MM.1S (cell line): ENCODE data around the gene CCN5.

ENCODE experiments used
- DNase-seq: peaks from one replicate; pipeline ENCODE4 v3.0.0-alpha.2; 2015
- H2AFZ ChIP-seq: fragments of 300-600 bp; sonication (generic); 2 replicates; pipeline ENCODE4 v1.6.0; 2016; ENCODE audit warnings: antibody characterized with exemption, low read length
- H3F3A ChIP-seq: fragments of 300-600 bp; sonication (generic); 2 replicates; pipeline ENCODE4 v1.6.1; 2016; ENCODE audit warnings: mild to moderate bottlenecking, antibody characterized with exemption, low read length, moderate library complexity, mixed read lengths; ENCODE audit not compliant: insufficient read depth
- H3K27ac ChIP-seq: fragments of 300-600 bp; sonication (generic); 2 replicates; pipeline ENCODE4 v1.5.1; 2016; ENCODE audit warnings: mild to moderate bottlenecking, low read length
- H3K27me3 ChIP-seq: fragments of 300-600 bp; sonication (generic); replicated peaks from 2 replicates; pipeline ENCODE4 v1.6.0; 2016; ENCODE audit warnings: low read length; ENCODE audit not compliant: insufficient read depth
- H3K36me3 ChIP-seq: fragments of 300-600 bp; sonication (generic); replicated peaks from 2 replicates; pipeline ENCODE4 v1.6.1; 2016; ENCODE audit warnings: mild to moderate bottlenecking, low read length, mixed read lengths; ENCODE audit not compliant: insufficient read depth
- H3K4me1 ChIP-seq: fragments of 300-600 bp; sonication (generic); 2 replicates; pipeline ENCODE4 v1.6.1; 2016; ENCODE audit warnings: low read length, mixed read lengths
- H3K4me2 ChIP-seq: fragments of 300-600 bp; sonication (generic); 2 replicates; pipeline ENCODE4 v1.6.0; 2016; ENCODE audit warnings: low read depth, low read length
- H3K4me3 ChIP-seq: fragments of 300-600 bp; sonication (generic); 2 replicates; pipeline ENCODE4 v1.5.1; 2016; ENCODE audit warnings: low read length, mixed read lengths
- H3K79me2 ChIP-seq: fragments of 300-600 bp; sonication (generic); 2 replicates; pipeline ENCODE4 v1.6.1; 2016; ENCODE audit warnings: mixed run types, low read length, mixed read lengths
- H3K9ac ChIP-seq: fragments of 300-600 bp; sonication (generic); 2 replicates; pipeline ENCODE4 v1.6.1; 2016; ENCODE audit warnings: low read length, mixed read lengths
- H3K9me2 ChIP-seq: fragments of 300-600 bp; sonication (generic); replicated peaks from 2 replicates; pipeline ENCODE4 v1.6.1; 2016; ENCODE audit warnings: mild to moderate bottlenecking, low read length, mixed read lengths; ENCODE audit not compliant: insufficient read depth
- H3K9me3 ChIP-seq: fragments of 300-600 bp; sonication (generic); replicated peaks from 2 replicates; pipeline ENCODE4 v1.6.1; 2016; ENCODE audit warnings: mild to moderate bottlenecking, low read length, mixed read lengths; ENCODE audit not compliant: insufficient read depth
- H4K20me1 ChIP-seq: fragments of 300-600 bp; sonication (generic); 2 replicates; pipeline ENCODE4 v1.6.1; 2016; ENCODE audit warnings: mild to moderate bottlenecking, low read length, moderate library complexity, mixed read lengths; ENCODE audit not compliant: insufficient read depth
- EZH2 ChIP-seq: fragments of 300-600 bp; sonication (generic); optimal IDR thresholded peaks from 2 replicates; pipeline ENCODE3; 2017; ENCODE audit warnings: low read depth, mild to moderate bottlenecking, antibody characterized with exemption, low read length, mixed read lengths
- EZH2phosphoT487 ChIP-seq: fragments of 300-600 bp; sonication (generic); IDR thresholded peaks from 2 replicates; pipeline ENCODE4 v1.6.1; 2018; ENCODE audit warnings: antibody characterized with exemption, low read length
- TF ChIP-seq, protein P1 (sequence below): fragments of 300-600 bp; sonication (generic); IDR thresholded peaks from 2 replicates; pipeline ENCODE4 v1.5.1; 2016; ENCODE audit warnings: antibody characterized with exemption, low read length, mixed read lengths

CCN5 gene

GRCh38 chr20:44717986-44718385 lies 2.8 kb downstream of the CCN5 start:
- no peak overlapping the region for H3K27ac ChIP-seq
- no peak overlapping the region for H2AFZ ChIP-seq
- no peaks in the 10 kb centered on the region for H3K9me2 ChIP-seq
- no peaks in the 10 kb centered on the region for H3K9me3 ChIP-seq
- no peak overlapping the region for H3K4me2 ChIP-seq
- peaks cover 85% of the 10 kb centered on the region for H3K27me3 ChIP-seq
- TF ChIP-seq, protein P1, sequence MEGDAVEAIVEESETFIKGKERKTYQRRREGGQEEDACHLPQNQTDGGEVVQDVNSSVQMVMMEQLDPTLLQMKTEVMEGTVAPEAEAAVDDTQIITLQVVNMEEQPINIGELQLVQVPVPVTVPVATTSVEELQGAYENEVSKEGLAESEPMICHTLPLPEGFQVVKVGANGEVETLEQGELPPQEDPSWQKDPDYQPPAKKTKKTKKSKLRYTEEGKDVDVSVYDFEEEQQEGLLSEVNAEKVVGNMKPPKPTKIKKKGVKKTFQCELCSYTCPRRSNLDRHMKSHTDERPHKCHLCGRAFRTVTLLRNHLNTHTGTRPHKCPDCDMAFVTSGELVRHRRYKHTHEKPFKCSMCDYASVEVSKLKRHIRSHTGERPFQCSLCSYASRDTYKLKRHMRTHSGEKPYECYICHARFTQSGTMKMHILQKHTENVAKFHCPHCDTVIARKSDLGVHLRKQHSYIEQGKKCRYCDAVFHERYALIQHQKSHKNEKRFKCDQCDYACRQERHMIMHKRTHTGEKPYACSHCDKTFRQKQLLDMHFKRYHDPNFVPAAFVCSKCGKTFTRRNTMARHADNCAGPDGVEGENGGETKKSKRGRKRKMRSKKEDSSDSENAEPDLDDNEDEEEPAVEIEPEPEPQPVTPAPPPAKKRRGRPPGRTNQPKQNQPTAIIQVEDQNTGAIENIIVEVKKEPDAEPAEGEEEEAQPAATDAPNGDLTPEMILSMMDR = peak; percentile 27
- TF ChIP-seq EZH2phosphoT487 = no peak
- no peaks in the 10 kb centered on the region for H3K36me3 ChIP-seq
- no peak overlapping the region for H3K9ac ChIP-seq
- H3K4me3 ChIP-seq = no peak overlapping the region
- no peaks in the 10 kb centered on the region for H3K4me1 ChIP-seq
- DNase-seq = no peak
- H3F3A ChIP-seq = no peaks in the 10 kb centered on the region
- no peaks in the 10 kb centered on the region for H4K20me1 ChIP-seq
- H3K79me2 ChIP-seq = no peaks in the 10 kb centered on the region

DNA sequence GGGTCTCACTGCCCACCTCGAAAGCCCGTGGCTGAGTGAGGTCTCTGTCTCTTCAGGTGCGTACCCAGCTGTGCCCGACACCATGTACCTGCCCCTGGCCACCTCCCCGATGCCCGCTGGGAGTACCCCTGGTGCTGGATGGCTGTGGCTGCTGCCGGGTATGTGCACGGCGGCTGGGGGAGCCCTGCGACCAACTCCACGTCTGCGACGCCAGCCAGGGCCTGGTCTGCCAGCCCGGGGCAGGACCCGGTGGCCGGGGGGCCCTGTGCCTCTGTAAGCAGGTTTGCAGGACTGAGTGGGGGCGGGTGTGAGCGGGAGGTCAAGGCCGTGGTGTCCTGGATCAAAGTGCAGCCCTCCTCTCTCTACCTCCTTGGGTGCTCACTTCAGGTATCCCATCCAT lies 4.7 kb downstream of the CCN5 start:
- TF ChIP-seq EZH2 (no peak), EZH2phosphoT487 (no peak)
- TF ChIP-seq, protein P1 = no peak
- peaks cover 67% of the 10 kb centered on the region for H3K27me3 ChIP-seq
- no peak overlapping the region for H3K4me2 ChIP-seq
- no peak overlapping the region for H3K27ac ChIP-seq
- no peak overlapping the region for H3K9ac ChIP-seq
- no peaks in the 10 kb centered on the region for H3K9me3 ChIP-seq
- H3F3A ChIP-seq = no peaks in the 10 kb centered on the region
- no peaks in the 10 kb centered on the region for H3K9me2 ChIP-seq
- peaks cover 4% of the 10 kb centered on the region; the same call in 1 of the 2 replicates for H3K4me1 ChIP-seq
- H3K4me3 ChIP-seq = no peak overlapping the region
- no peak overlapping the region for H2AFZ ChIP-seq
- H4K20me1 ChIP-seq = no peaks in the 10 kb centered on the region
- DNase-seq = no peak
- H3K36me3 ChIP-seq = no peaks in the 10 kb centered on the region
- no peaks in the 10 kb centered on the region for H3K79me2 ChIP-seq

GRCh38 chr20:44720621-44720996 lies 5.4 kb downstream of the CCN5 start:
- Histone ChIP-seq H2AFZ (no peak overlapping the region), H3F3A (no peaks in the 10 kb centered on the region)
- no peak for DNase-seq

More at GRCh38 chr20:44720621-44720996, 5.4 kb downstream of the CCN5 start:
- TF ChIP-seq EZH2 (no peak), EZH2phosphoT487 (no peak)
- TF ChIP-seq, protein P1 = no peak
- Histone ChIP-seq H3K9me2 (no peaks in the 10 kb centered on the region), H3K79me2 (no peaks in the 10 kb centered on the region), H3K4me3 (no peak overlapping the region), H3K27me3 (peaks cover 62% of the 10 kb centered on the region), H3K9me3 (no peaks in the 10 kb centered on the region), H3K36me3 (no peaks in the 10 kb centered on the region), H3K9ac (no peak overlapping the region), H4K20me1 (no peaks in the 10 kb centered on the region), H3K4me1 (peaks cover 4% of the 10 kb centered on the region; the same call in 1 of the 2 replicates), H3K4me2 (no peak overlapping the region), H3K27ac (no peak overlapping the region)
